Left kidney (tissue), 2 donors: Measurements from ENCODE around the gene ZSCAN31. TPM values are rescaled to one million over a fixed set of nuclear protein-coding genes. Genes with fewer than 3 reads are reported as not detected.
"Not testable (repeated sequence)": the region's sequence is repeated elsewhere in the genome, so short reads cannot be mapped to it uniquely, and the experiment has no call there.

Experiments
- DNase-seq: peaks from one replicate; pipeline ENCODE4 v3.0.0-alpha.2; 2013
- polyA plus RNA-seq: library from polyadenylated mRNA; unstranded; fragments of 120-200 nt; gene quantifications from one replicate; pipeline ENCODE4 v1.2.1, GENCODE V29; 2013; ENCODE audit not compliant: insufficient read length

Gene ZSCAN31
- polyA plus RNA-seq, 1 donor = 12.0 TPM

- no peak for DNase-seq
These were observed 12.0 kb downstream of the ZSCAN31 start for GRCh38 chr6:28323813-28324424.

GRCh38 chr6:28322661-28323060, 13.3 kb downstream of the ZSCAN31 start:
- DNase-seq = no peak

- not testable (repeated sequence) for DNase-seq
These were observed 18.1 kb downstream of the ZSCAN31 start for GRCh38 chr6:28317866-28318265.

DNA sequence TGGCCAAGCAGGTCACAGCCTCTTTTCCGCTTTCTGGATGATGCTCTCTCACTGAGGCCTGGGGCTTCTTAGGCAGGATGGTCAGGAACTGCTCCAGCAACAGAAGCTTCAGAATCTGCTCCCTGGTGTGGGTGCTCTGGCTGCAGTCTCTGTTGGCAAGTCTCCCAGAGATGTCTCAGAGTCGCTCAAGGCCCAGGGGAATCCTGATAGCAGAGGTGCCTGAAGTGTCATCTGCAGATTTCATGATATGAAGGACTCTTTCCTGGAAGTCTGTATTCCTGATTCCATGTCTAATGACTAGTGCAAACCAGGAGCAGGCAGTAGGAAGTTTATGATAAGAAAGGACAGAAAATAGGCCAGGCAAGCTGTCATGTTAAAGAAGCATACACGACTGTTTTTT, 20.3 kb downstream of the ZSCAN31 start:
- DNase-seq = no peak

DNA sequence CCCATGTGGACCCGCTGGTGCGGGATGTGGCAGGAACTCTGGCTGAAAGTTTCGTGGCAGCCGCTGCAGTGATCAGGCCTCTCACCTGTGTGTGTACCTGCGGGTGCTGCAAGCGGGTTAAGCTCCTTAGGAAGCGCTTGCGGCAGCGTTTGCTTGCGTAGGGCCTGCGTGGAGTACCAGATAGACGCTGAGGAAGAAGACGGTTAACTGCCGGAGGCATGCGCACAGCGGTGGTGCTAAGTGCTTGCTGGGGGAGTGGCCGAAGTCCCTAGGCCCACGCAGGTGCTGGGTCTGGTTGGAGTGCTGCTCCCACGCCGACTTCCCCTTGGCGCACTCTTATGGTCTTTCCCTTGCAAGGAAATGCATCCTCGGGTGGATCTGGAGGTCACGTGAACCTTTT, 23.0 kb downstream of the ZSCAN31 start:
- DNase-seq = no peak

DNA sequence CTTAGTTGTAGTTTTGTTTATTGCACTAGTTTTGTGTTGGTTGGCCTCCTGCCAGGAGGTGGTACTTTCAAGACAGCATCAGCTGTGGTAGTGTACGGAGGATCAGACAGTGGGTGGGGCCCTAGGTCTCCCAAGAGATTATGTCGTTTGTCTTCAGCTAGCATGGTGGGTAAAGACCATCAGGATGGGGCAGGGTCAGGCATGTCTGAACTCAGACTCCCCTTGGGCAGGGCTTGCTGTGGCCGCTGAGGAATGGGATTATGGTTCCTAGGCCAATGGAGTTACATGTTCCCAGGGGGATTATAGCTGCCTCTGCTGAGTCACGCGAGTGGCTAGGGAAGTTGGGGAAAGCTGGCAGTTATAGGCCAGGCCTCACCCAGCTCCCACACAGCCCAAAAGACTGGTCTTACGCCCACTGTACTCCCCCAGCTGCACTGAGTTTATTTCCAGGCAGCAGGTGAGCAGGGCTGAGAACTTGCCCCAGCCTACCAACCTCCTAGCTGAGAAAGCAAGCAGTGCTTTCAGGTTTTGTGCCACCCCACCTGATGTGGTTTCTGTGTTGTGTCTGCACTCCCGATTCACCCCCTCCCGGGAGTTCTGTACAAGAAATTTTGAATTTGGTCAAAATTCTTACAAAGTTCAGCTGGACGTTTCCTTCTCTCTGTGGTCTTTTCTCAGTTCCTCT, 24.7 kb downstream of the ZSCAN31 start:
- DNase-seq = no peak

DNA sequence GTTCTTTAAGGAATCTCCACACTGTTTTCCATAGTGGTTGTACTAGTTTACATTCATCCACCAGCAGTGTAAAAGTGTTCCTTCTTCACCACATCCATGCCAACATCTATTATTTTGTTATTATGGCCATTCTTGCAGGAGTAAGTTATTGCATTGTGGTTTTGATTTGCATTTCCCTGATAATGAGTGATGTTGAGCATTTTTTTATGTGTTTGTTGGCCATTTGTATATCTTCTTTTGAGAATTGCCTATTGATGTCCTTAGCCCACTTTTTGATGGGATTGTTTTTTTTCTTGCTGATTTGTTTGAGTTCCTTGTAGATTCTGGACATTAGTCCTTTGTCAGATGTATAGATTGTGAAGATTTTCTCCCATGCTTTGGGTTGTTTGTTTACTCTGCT, 29.6 kb downstream of the ZSCAN31 start:
- DNase-seq = not testable (repeated sequence)

DNA sequence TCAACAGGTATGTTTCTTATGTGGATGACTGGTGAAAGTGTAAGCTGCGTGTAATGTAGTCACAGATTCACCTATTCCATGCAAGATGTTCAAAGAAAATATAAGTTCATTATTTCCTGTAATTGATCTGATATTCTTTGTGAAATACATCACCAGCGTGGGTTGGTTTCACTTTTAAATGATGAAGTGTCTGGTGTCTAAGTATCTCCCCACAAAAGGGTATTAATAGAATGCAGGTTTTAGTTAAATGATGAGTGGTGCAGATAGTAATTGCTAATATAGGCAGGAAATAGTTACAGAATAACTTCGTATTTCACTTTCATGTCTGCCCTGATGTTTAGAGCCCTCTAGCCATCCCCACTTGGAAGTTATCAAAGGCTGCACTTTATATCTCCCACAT, 32.4 kb downstream of the ZSCAN31 start:
- DNase-seq = no peak

DNA sequence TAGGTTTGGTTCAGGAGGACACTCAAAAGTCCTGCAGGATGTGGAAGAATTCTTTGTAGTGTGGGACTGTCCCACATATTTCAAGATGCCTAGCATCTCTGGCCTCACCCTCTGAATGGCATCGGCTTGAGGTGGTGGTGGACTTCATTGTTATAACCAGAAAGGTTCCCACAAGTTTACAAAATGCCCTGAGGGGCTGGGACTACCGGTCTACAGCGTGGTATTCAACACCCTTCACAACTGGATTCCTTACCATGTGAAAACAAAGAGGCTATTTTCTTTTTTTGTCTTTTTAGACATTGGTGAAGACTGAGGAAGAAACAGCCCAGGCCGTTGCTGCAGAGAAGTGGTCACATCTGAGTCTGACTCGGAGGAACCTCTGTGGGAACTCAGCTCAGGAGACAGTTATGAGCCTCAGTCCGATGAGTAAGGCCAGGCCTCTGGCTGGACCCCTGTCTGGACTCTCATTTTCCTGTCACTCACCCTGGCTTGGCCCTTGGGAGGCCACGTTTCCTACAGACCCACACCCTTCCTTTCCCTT, 39.4 kb downstream of the ZSCAN31 start:
- no peak for DNase-seq

GRCh38 chr6:28295326-28295725, 40.6 kb downstream of the ZSCAN31 start:
- DNase-seq = no peak

DNA sequence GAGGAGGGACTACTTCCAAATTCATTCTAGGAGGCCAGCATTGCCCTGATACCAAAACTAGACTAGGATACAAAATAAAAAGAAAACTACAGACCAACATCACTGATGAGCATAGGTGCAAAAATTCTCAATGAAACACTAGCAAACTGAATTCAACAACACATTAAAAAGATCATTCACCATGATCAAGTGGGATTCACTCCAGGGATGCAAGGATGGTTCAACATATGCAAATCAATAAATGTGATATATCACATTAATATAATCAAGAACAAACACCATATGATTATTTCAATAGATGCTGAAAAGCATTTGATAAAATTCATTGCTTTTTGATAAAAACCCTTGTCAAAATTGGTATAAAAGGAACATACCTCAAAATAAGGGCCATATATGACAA, 44.4 kb downstream of the ZSCAN31 start:
- DNase-seq = no peak

GRCh38 chr6:28282926-28283325, 53.0 kb downstream of the ZSCAN31 start:
- no peak for DNase-seq

DNA sequence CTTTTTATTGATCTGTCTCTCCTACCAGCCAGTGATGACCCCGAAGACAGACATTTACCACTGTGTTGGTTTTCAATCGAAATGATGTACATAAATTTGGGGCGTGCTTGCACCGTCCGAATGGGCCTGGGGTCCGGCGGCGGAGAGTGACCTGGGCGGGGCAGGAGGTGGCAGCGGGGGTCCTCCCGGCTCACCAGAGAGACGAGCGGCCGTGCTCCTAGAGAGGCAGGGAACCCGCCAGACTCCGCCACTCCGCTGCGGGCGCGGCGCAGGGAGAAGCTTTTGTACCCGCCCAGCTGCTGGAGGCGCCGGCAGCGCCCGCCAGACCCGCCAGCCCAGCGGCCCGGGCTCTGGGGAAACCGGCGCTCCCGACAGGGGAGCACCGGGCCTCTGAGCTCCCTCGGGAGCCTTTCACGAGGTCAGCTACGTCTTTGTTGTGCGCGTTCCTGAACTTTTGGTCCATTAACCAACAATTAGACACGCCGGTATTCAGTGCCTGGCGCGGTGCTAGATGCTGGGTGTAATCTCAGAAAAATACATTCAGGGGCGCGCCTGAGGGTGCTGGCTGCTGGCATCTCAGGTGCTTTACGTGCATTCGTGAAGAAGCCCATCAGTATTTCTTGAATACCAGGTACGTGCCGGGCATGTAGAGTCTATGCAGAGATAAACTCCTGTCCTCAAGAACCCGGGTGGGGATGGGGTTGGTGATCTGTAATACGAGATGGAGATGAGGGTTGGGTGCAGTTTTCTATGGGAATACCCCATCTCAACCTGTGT, 54.5 kb downstream of the ZSCAN31 start, which contains the start of gene PGBD1:
TSS of gene PGBD1 (plus strand) at position 285 of the 777 bp plus-strand sequence. CDS start 2,242 bp downstream, outside the sequence.
- peak; percentile 60 for DNase-seq

- DNase-seq = no peak
These were observed 55.2 kb downstream of the ZSCAN31 start for GRCh38 chr6:28280595-28281287.

GRCh38 chr6:28277746-28278145, 58.2 kb downstream of the ZSCAN31 start:
- no peak for DNase-seq

- DNase-seq = no peak
These were observed 61.1 kb downstream of the ZSCAN31 start for GRCh38 chr6:28274888-28275287.

Other genes starting within 250 kb of the ZSCAN31 start
- gene ZSCAN16, start 211.5 kb downstream of the ZSCAN31 start, polyA plus RNA-seq = 13.1 TPM
- 53.5 TPM for gene ZKSCAN8, start 194.3 kb downstream of the ZSCAN31 start, polyA plus RNA-seq
- 42.1 TPM for gene ZSCAN9, start 110.9 kb downstream of the ZSCAN31 start, polyA plus RNA-seq
- 11.6 TPM for gene ZKSCAN4, start 83.9 kb downstream of the ZSCAN31 start, polyA plus RNA-seq
- gene NKAPL, start 76.9 kb downstream of the ZSCAN31 start, polyA plus RNA-seq = 2.9 TPM
- 47.8 TPM for gene ZSCAN26, start 69.0 kb downstream of the ZSCAN31 start, polyA plus RNA-seq
- 13.4 TPM for gene PGBD1, start 54.6 kb downstream of the ZSCAN31 start, polyA plus RNA-seq
- gene ZKSCAN3, start 13.8 kb upstream of the ZSCAN31 start, polyA plus RNA-seq = 13.1 TPM
- 17.0 TPM for gene ZSCAN12, start 63.6 kb upstream of the ZSCAN31 start, polyA plus RNA-seq
- 16.5 TPM for gene ZSCAN23, start 107.3 kb upstream of the ZSCAN31 start, polyA plus RNA-seq
- gene GPX6, start 179.6 kb upstream of the ZSCAN31 start, polyA plus RNA-seq = not detected
- not detected for gene GPX5, start 189.7 kb upstream of the ZSCAN31 start, polyA plus RNA-seq